GM23338 (cell line): ENCODE data around the gene FAAP100. TPM values are rescaled to one million over a fixed set of nuclear protein-coding genes. Genes with fewer than 3 reads are reported as not detected.
"Not testable (repeated sequence)": the region's sequence is repeated elsewhere in the genome, so short reads cannot be mapped to it uniquely, and the experiment has no call there.

Experiments
- ATAC-seq: fragments of 200-7000 bp; cut with Tn5 transposase; 3 replicates; pipeline ENCODE4 v1.9.1; 2020
- DNase-seq: peaks from one replicate; pipeline ENCODE4 v3.0.0-alpha.2; 2015; ENCODE audit warnings: low spot score
- H2AFZ ChIP-seq: fragments of 200-600 bp; sonication (generic); 2 replicates; pipeline ENCODE4 v1.8.0; 2016; ENCODE audit warnings: antibody characterized with exemption, mild to moderate bottlenecking, moderate library complexity
- H3F3A ChIP-seq: fragments of 200-600 bp; sonication (generic); replicated peaks from 2 replicates; pipeline ENCODE4 v1.8.0; 2017; ENCODE audit warnings: antibody characterized with exemption, mixed run types, low read depth
- H3K27ac ChIP-seq: fragments of 200-600 bp; sonication (generic); 2 replicates; pipeline ENCODE4 v1.6.1; 2016; ENCODE audit warnings: low read depth
- H3K27me3 ChIP-seq: fragments of 200-600 bp; sonication (generic); 2 replicates; pipeline ENCODE4 v1.8.0; 2016; ENCODE audit warnings: mild to moderate bottlenecking, mixed run types, moderate library complexity; ENCODE audit not compliant: insufficient read depth
- H3K36me3 ChIP-seq: fragments of 200-600 bp; sonication (generic); 2 replicates; pipeline ENCODE4 v1.8.0; 2016; ENCODE audit warnings: mild to moderate bottlenecking; ENCODE audit not compliant: insufficient read depth
- H3K4me1 ChIP-seq: fragments of 200-600 bp; sonication (generic); 2 replicates; pipeline ENCODE4 v1.8.0; 2016; ENCODE audit warnings: mild to moderate bottlenecking, moderate library complexity; ENCODE audit not compliant: insufficient read depth
- H3K4me2 ChIP-seq: fragments of 200-600 bp; sonication (generic); 2 replicates; pipeline ENCODE4 v1.7.1; 2017; ENCODE audit warnings: mixed run types
- H3K4me3 ChIP-seq: fragments of 200-600 bp; sonication (generic); 2 replicates; pipeline ENCODE4 v1.6.1; 2016; ENCODE audit warnings: mixed run types
- H3K79me2 ChIP-seq: fragments of 200-600 bp; sonication (generic); replicated peaks from 2 replicates; pipeline ENCODE4 v1.8.0; 2017; ENCODE audit warnings: mild to moderate bottlenecking; ENCODE audit not compliant: insufficient read depth
- H3K9me2 ChIP-seq: fragments of 200-600 bp; sonication (generic); 2 replicates; pipeline ENCODE4 v1.8.0; 2017; ENCODE audit not compliant: insufficient read depth
- H4K20me1 ChIP-seq: fragments of 200-600 bp; sonication (generic); replicated peaks from 2 replicates; pipeline ENCODE4 v1.8.0; 2017; ENCODE audit warnings: mild to moderate bottlenecking; ENCODE audit not compliant: insufficient read depth
- H3K27ac Mint-ChIP-seq: 2 replicates; pipeline ENCODE4 v1.8.0; 2020; ENCODE audit warnings: inconsistent platforms, mild to moderate bottlenecking, moderate library complexity, mixed read lengths
- H3K27me3 Mint-ChIP-seq: 3 replicates; pipeline ENCODE4 v1.8.0; 2022; ENCODE audit warnings: low read depth, mild to moderate bottlenecking, moderate library complexity, mixed read lengths, inconsistent platforms; ENCODE audit not compliant: insufficient read depth, poor library complexity
- H3K36me3 Mint-ChIP-seq: 3 replicates; pipeline ENCODE4 v1.8.0; 2021; ENCODE audit warnings: low read depth, mild to moderate bottlenecking, inconsistent platforms, moderate library complexity, mixed read lengths
- H3K4me1 Mint-ChIP-seq: 3 replicates; pipeline ENCODE4 v1.8.0; 2020; ENCODE audit warnings: mild to moderate bottlenecking, inconsistent platforms, mixed read lengths
- H3K4me3 Mint-ChIP-seq: 3 replicates; pipeline ENCODE4 v1.8.0; 2021; ENCODE audit warnings: moderate library complexity, mild to moderate bottlenecking, inconsistent platforms, mixed read lengths
- H3K9me3 Mint-ChIP-seq: 3 replicates; pipeline ENCODE4 v1.8.0; 2020; ENCODE audit warnings: moderate library complexity, mild to moderate bottlenecking, inconsistent platforms, mixed read lengths
- CREB1 ChIP-seq: fragments of 250-450 bp; sonication (Bioruptor Pico); IDR thresholded peaks from 2 replicates; pipeline ENCODE4 v1.5.0; 2020; ENCODE audit warnings: low read depth, mild to moderate bottlenecking, moderate library complexity
- CTCF ChIP-seq, 2 experiments: fragments of 200-600 bp in 1 of 2; sonication (generic) in 1 of 2; conservative IDR thresholded peaks; 2 replicates each; pipeline versions ENCODE4 v1.5.1 to v1.6.1; 2016 to 2017; ENCODE audit warnings: antibody characterized with exemption in 2 of 2, low read depth in 2 of 2, mild to moderate bottlenecking in 2 of 2, moderate library complexity in 1 of 2
- EZH2 ChIP-seq: fragments of 200-600 bp; sonication (generic); IDR thresholded peaks from one replicate; pipeline ENCODE4 v1.8.0; 2017; ENCODE audit warnings: antibody characterized with exemption, mild to moderate bottlenecking, low read depth; ENCODE audit not compliant: unreplicated experiment
- JUNB ChIP-seq: IDR thresholded peaks from one replicate; pipeline ENCODE4 v1.6.1; 2016; ENCODE audit warnings: antibody characterized with exemption; ENCODE audit not compliant: unreplicated experiment
- NANOG ChIP-seq: IDR thresholded peaks from 2 replicates; pipeline ENCODE4 v1.6.1; 2016; ENCODE audit warnings: antibody characterized with exemption, borderline replicate concordance
- POLR2AphosphoS5 ChIP-seq: IDR thresholded peaks from 2 replicates; pipeline ENCODE4 v1.6.1; 2016; ENCODE audit warnings: antibody characterized with exemption, low read depth
- REST ChIP-seq: IDR thresholded peaks from one replicate; pipeline ENCODE4 v1.6.1; 2018; ENCODE audit warnings: antibody characterized with exemption; ENCODE audit not compliant: unreplicated experiment
- STAT1 ChIP-seq: IDR thresholded peaks from one replicate; pipeline ENCODE4 v1.6.1; 2016; ENCODE audit warnings: antibody characterized with exemption; ENCODE audit not compliant: unreplicated experiment
- ZNF331 ChIP-seq: fragments of 250-450 bp; sonication (Bioruptor Pico); IDR thresholded peaks from 2 replicates; pipeline ENCODE4 v1.5.0; 2020; ENCODE audit warnings: low read depth, mild to moderate bottlenecking, moderate library complexity
- ZNF462 ChIP-seq: fragments of 250-450 bp; sonication (Bioruptor Pico); IDR thresholded peaks from 2 replicates; pipeline ENCODE4 v1.5.0; 2020; ENCODE audit warnings: mild to moderate bottlenecking, moderate library complexity
- polyA plus RNA-seq: library from polyadenylated mRNA; unstranded; fragments of >200 nt; fragmentation: Nextera tagmentation; extraction: Ambion mirVana; gene quantifications from 2 replicates; pipeline ENCODE4 v1.2.1, GENCODE V29; 2016
- total RNA-seq: library from RNA; depleted of rRNA; stranded (reverse); fragments of >200 nt; shearing (Covaris generic); gene quantifications from 2 replicates; pipeline ENCODE4 v1.2.3, GENCODE V29; 2014

The FAAP100 gene
- total and polyA plus RNA-seq, 2 experiments from 2014 or later = 16.0 to 50.5 TPM

GRCh38 chr17:81584771-81585170, 32.6 kb upstream of the FAAP100 start:
- H3K9me2 ChIP-seq, H3K79me2 ChIP-seq, H2AFZ ChIP-seq, H3K4me3 ChIP-seq, H3K27me3 Mint-ChIP-seq, H3K27me3 ChIP-seq, H3K9me3 Mint-ChIP-seq, H3K4me3 Mint-ChIP-seq, H3K27ac ChIP-seq, H3F3A ChIP-seq, H3K27ac Mint-ChIP-seq, H3K4me1 ChIP-seq, H3K4me1 Mint-ChIP-seq, ATAC-seq, DNase-seq, H3K4me2 ChIP-seq: not testable (repeated sequence)
- Histone ChIP-seq H4K20me1 (peaks cover 19% of the 10 kb centered on the region; the same call in 1 of the 2 replicates), H3K36me3 (peaks cover 56% of the 10 kb centered on the region)
- peaks cover 70% of the 10 kb centered on the region for H3K36me3 Mint-ChIP-seq

GRCh38 chr17:81583589-81584342, 31.6 kb upstream of the FAAP100 start:
- no peak overlapping the region for H3K4me3 ChIP-seq
- H3K27ac Mint-ChIP-seq = no peak overlapping the region
- no peaks in the 10 kb centered on the region for H3K9me2 ChIP-seq
- no peaks in the 10 kb centered on the region for H3K27me3 ChIP-seq
- peaks cover 5% of the 10 kb centered on the region; the same call in 1 of the 2 replicates for H3K79me2 ChIP-seq
- H3K36me3 ChIP-seq = peaks cover 53% of the 10 kb centered on the region
- H3K27ac ChIP-seq = no peak overlapping the region
- H3K36me3 Mint-ChIP-seq = peaks cover 60% of the 10 kb centered on the region
- ATAC-seq (no peak), DNase-seq (no peak)
- peaks cover 2% of the 10 kb centered on the region for H3K27me3 Mint-ChIP-seq
- no peak overlapping the region for H3K4me2 ChIP-seq
- H3K4me1 Mint-ChIP-seq = no peaks in the 10 kb centered on the region
- H2AFZ ChIP-seq = no peak overlapping the region
- peaks cover 19% of the 10 kb centered on the region; the same call in 1 of the 2 replicates for H4K20me1 ChIP-seq
- no peaks in the 10 kb centered on the region for H3K4me1 ChIP-seq
- no peaks in the 10 kb centered on the region for H3K9me3 Mint-ChIP-seq
- H3F3A ChIP-seq = peaks cover 9% of the 10 kb centered on the region; the same call in 1 of the 2 replicates
- H3K4me3 Mint-ChIP-seq = no peak overlapping the region
- TF ChIP-seq ZNF462 (CRISPR knock-in tag) = no peak
- no peak for TF ChIP-seq JUNB
- TF ChIP-seq CREB1 = no peak
- TF ChIP-seq POLR2AphosphoS5 = no peak
- no peak for TF ChIP-seq REST
- no peak for TF ChIP-seq CTCF (conservative IDR thresholded peaks at IDR 0.05; ENCODE audit: low read depth in 2 of 2)
- TF ChIP-seq STAT1 = no peak
- no peak for TF ChIP-seq EZH2
- no peak for TF ChIP-seq NANOG
- TF ChIP-seq ZNF331 (CRISPR knock-in tag) = no peak
